Mesendoderm (in vitro differentiated cells): Measurements from ENCODE around the gene C11orf65.
"Not testable (repeated sequence)": the region's sequence is repeated elsewhere in the genome, so short reads cannot be mapped to it uniquely, and the experiment has no call there.

Source experiments
- DNase-seq: peaks from one replicate; pipeline ENCODE4 v3.0.0; 2013
- H2AK5ac ChIP-seq: 2 replicates; pipeline ENCODE4 v1.6.1; 2013; ENCODE audit warnings: low read length, inconsistent platforms
- H2BK120ac ChIP-seq: 2 replicates; pipeline ENCODE4 v1.6.1; 2013; ENCODE audit warnings: low read depth, mild to moderate bottlenecking, low read length, moderate library complexity, mixed read lengths
- H2BK15ac ChIP-seq: replicated peaks from 2 replicates; pipeline ENCODE4 v1.6.1; 2013; ENCODE audit warnings: low read depth, mild to moderate bottlenecking, moderate library complexity
- H2BK5ac ChIP-seq: 2 replicates; pipeline ENCODE4 v1.6.1; 2013; ENCODE audit warnings: low read length, inconsistent platforms
- H3K18ac ChIP-seq: 2 replicates; pipeline ENCODE4 v1.6.1; 2013; ENCODE audit warnings: mild to moderate bottlenecking, low read length, mixed read lengths
- H3K23ac ChIP-seq: one replicate; pipeline ENCODE4 v1.6.1; 2013; ENCODE audit warnings: low read length
- H3K27ac ChIP-seq: 2 replicates; pipeline ENCODE4 v1.5.1; 2013; ENCODE audit warnings: low read depth, mild to moderate bottlenecking, inconsistent platforms, low read length, moderate library complexity
- H3K27me3 ChIP-seq: 2 replicates; pipeline ENCODE4 v1.6.1; 2013; ENCODE audit warnings: low read length, control low read depth, mild to moderate bottlenecking, inconsistent platforms; ENCODE audit not compliant: insufficient read depth, poor library complexity
- H3K36me3 ChIP-seq: 2 replicates; pipeline ENCODE4 v1.6.1; 2013; ENCODE audit warnings: low read length, inconsistent platforms; ENCODE audit not compliant: control insufficient read depth, insufficient read depth
- H3K4ac ChIP-seq: one replicate; pipeline ENCODE4 v1.6.1; 2013; ENCODE audit warnings: low read depth, mild to moderate bottlenecking, low read length, moderate library complexity
- H3K4me1 ChIP-seq: 2 replicates; pipeline ENCODE4 v1.6.1; 2013; ENCODE audit warnings: low read depth, low read length, inconsistent platforms; ENCODE audit not compliant: control insufficient read depth
- H3K4me2 ChIP-seq: 2 replicates; pipeline ENCODE4 v1.6.1; 2013; ENCODE audit warnings: low read length
- H3K4me3 ChIP-seq: 2 replicates; pipeline ENCODE4 v1.5.1; 2013; ENCODE audit warnings: mild to moderate bottlenecking, low read length
- H3K56ac ChIP-seq: one replicate; pipeline ENCODE4 v1.6.1; 2013; ENCODE audit warnings: low read length
- H3K79me1 ChIP-seq: 2 replicates; pipeline ENCODE4 v1.6.1; 2013; ENCODE audit warnings: low read length, inconsistent platforms
- H3K79me2 ChIP-seq: 2 replicates; pipeline ENCODE4 v1.6.1; 2013; ENCODE audit warnings: mild to moderate bottlenecking, low read length; ENCODE audit not compliant: control insufficient read depth, insufficient read depth
- H3K9ac ChIP-seq: 2 replicates; pipeline ENCODE4 v1.6.1; 2013; ENCODE audit warnings: low read length, inconsistent platforms
- H4K5ac ChIP-seq: one replicate; pipeline ENCODE4 v1.6.1; 2013; ENCODE audit warnings: low read length
- H4K8ac ChIP-seq: one replicate; pipeline ENCODE4 v1.6.1; 2013; ENCODE audit warnings: low read depth, mild to moderate bottlenecking, control low read depth, low read length, moderate library complexity
- WGBS: extraction: QIAGEN DNeasy Blood & Tissue Kit; methylation state at CpG from one replicate; pipeline ENCODE4 v1.1.7; 2013; ENCODE audit warnings: low lambda C conversion rate, missing lambda C conversion rate; ENCODE audit not compliant: insufficient coverage; ENCODE audit errors: extremely low coverage; 5-methylcytosine and 5-hydroxymethylcytosine counted together

C11orf65 gene

DNA sequence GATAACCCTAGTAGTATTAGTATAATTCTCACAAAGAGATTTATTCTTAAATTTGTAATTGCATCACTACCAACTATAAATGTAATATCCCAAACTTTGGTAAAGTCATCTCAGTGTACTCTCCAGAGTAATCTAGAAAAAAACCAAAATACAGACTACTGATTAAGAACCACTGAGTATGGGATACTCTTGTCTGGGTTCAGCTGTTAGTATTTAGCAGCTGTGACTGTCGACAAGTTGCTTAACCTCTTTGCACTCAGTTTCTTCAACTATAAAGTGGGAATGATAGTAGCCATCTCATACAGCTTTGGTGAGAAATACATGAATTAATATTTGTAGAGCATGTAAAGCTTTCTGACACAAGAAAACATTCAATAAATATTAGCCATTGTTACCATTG lies 35.3 kb downstream of the C11orf65 start:
- no peak overlapping the region for H3K4me2 ChIP-seq
- no peak overlapping the region for H3K56ac ChIP-seq
- H3K79me1 ChIP-seq, result no peaks in the 10 kb centered on the region
- no peak overlapping the region for H2BK5ac ChIP-seq
- H2BK15ac ChIP-seq, result no peak overlapping the region
- H3K27me3 ChIP-seq, result no peaks in the 10 kb centered on the region
- no peak overlapping the region for H4K8ac ChIP-seq
- H3K4ac ChIP-seq, result no peak overlapping the region
- H3K9ac ChIP-seq, result no peak overlapping the region
- no peak overlapping the region for H4K5ac ChIP-seq
- H3K36me3 ChIP-seq, result no peaks in the 10 kb centered on the region
- no peak overlapping the region for H2BK120ac ChIP-seq
- H3K79me2 ChIP-seq, result no peaks in the 10 kb centered on the region
- no peak overlapping the region for H3K27ac ChIP-seq
- no peak for DNase-seq
- no peaks in the 10 kb centered on the region for H3K4me1 ChIP-seq
- H3K4me3 ChIP-seq, result no peak overlapping the region
- WGBS, result no CpG with 5 or more reads among the region's 1 CpG
- H3K18ac ChIP-seq, result no peak overlapping the region
- no peak overlapping the region for H2AK5ac ChIP-seq
- no peak overlapping the region for H3K23ac ChIP-seq

DNA sequence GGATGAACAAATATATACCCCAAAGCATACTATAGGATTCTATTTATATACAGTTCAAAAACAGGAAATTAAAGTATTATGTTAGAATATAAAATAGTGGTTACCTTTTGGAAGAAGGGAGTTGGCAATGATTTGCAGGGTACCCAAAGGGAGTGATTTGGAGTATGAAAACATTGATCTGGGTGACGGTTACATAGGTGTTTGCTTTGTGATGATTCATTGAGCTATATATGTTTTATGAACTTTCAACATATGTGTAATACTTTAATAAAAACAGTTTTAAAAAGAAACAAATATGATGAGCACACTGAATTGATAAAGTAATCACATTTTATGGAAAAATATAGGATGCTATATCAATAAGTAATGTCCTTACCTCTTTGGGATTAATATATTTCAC lies 36.0 kb downstream of the C11orf65 start:
- no peaks in the 10 kb centered on the region for H3K4me1 ChIP-seq
- no peak overlapping the region for H3K9ac ChIP-seq
- no CpG with 5 or more reads among the region's 1 CpG for WGBS
- H3K4me3 ChIP-seq, result no peak overlapping the region
- no peak overlapping the region for H2AK5ac ChIP-seq
- no peaks in the 10 kb centered on the region for H3K27me3 ChIP-seq
- H2BK15ac ChIP-seq, result no peak overlapping the region
- no peaks in the 10 kb centered on the region for H3K79me2 ChIP-seq
- no peaks in the 10 kb centered on the region for H3K79me1 ChIP-seq
- H4K8ac ChIP-seq, result no peak overlapping the region
- H2BK120ac ChIP-seq, result no peak overlapping the region
- DNase-seq, result no peak
- H3K56ac ChIP-seq, result no peak overlapping the region
- no peak overlapping the region for H3K18ac ChIP-seq
- H4K5ac ChIP-seq, result no peak overlapping the region
- no peak overlapping the region for H3K27ac ChIP-seq
- no peaks in the 10 kb centered on the region for H3K36me3 ChIP-seq
- H3K4me2 ChIP-seq, result no peak overlapping the region
- no peak overlapping the region for H2BK5ac ChIP-seq
- no peak overlapping the region for H3K23ac ChIP-seq
- H3K4ac ChIP-seq, result no peak overlapping the region

- not testable (repeated sequence) for H2BK15ac ChIP-seq, H3K4me2 ChIP-seq, H2BK120ac ChIP-seq, H3K9ac ChIP-seq, H3K4me1 ChIP-seq, H3K23ac ChIP-seq, H2AK5ac ChIP-seq, H4K5ac ChIP-seq, H3K36me3 ChIP-seq, H3K79me2 ChIP-seq, H3K27ac ChIP-seq, H3K27me3 ChIP-seq, H3K56ac ChIP-seq, H2BK5ac ChIP-seq, H3K4ac ChIP-seq, H3K4me3 ChIP-seq, H4K8ac ChIP-seq, H3K18ac ChIP-seq, H3K79me1 ChIP-seq
- DNase-seq, result peak; percentile 21
- no CpG with 5 or more reads among the region's 2 CpGs for WGBS
Observed at GRCh38 chr11:108417551-108417950, 49.8 kb downstream of the C11orf65 start.

- Histone ChIP-seq H4K8ac (no peak overlapping the region), H3K79me1 (no peaks in the 10 kb centered on the region), H3K27me3 (no peaks in the 10 kb centered on the region), H3K27ac (no peak overlapping the region), H2BK120ac (no peak overlapping the region), H4K5ac (no peak overlapping the region), H3K79me2 (no peaks in the 10 kb centered on the region), H2BK5ac (no peak overlapping the region), H3K4me2 (no peak overlapping the region), H2AK5ac (no peak overlapping the region), H3K36me3 (no peaks in the 10 kb centered on the region), H3K9ac (no peak overlapping the region), H3K18ac (no peak overlapping the region), H3K4me3 (no peak overlapping the region), H3K4me1 (no peaks in the 10 kb centered on the region), H3K23ac (no peak overlapping the region), H2BK15ac (no peak overlapping the region), H3K4ac (no peak overlapping the region), H3K56ac (no peak overlapping the region)
- no peak for DNase-seq
Observed at GRCh38 chr11:108414958-108415357, 52.4 kb downstream of the C11orf65 start.

GRCh38 chr11:108405706-108406105 lies 61.6 kb downstream of the C11orf65 start:
- Histone ChIP-seq H3K4me2 (no peak overlapping the region), H3K27me3 (no peaks in the 10 kb centered on the region), H3K4me1 (no peaks in the 10 kb centered on the region), H3K4ac (no peak overlapping the region), H3K36me3 (no peaks in the 10 kb centered on the region), H2BK5ac (no peak overlapping the region), H2BK15ac (no peak overlapping the region), H3K79me1 (no peaks in the 10 kb centered on the region), H3K18ac (no peak overlapping the region), H3K23ac (no peak overlapping the region), H2AK5ac (no peak overlapping the region), H3K9ac (no peak overlapping the region), H2BK120ac (no peak overlapping the region), H3K4me3 (no peak overlapping the region), H3K56ac (no peak overlapping the region), H3K27ac (no peak overlapping the region), H4K5ac (no peak overlapping the region), H3K79me2 (no peaks in the 10 kb centered on the region), H4K8ac (no peak overlapping the region)
- WGBS, result no CpG with 5 or more reads among the region's 1 CpG
- DNase-seq, result no peak

- H3K18ac ChIP-seq, result no peak overlapping the region
Observed at GRCh38 chr11:108403052-108403451, 64.3 kb downstream of the C11orf65 start.

More at GRCh38 chr11:108403052-108403451, 64.3 kb downstream of the C11orf65 start:
- Histone ChIP-seq H3K27me3 (no peaks in the 10 kb centered on the region), H3K4me1 (no peaks in the 10 kb centered on the region), H3K23ac (no peak overlapping the region), H3K27ac (no peak overlapping the region), H3K36me3 (no peaks in the 10 kb centered on the region), H4K8ac (no peak overlapping the region), H2BK120ac (no peak overlapping the region), H3K4me3 (no peak overlapping the region), H3K79me2 (no peaks in the 10 kb centered on the region), H2BK15ac (no peak overlapping the region), H2AK5ac (no peak overlapping the region), H3K79me1 (no peaks in the 10 kb centered on the region), H2BK5ac (no peak overlapping the region), H4K5ac (no peak overlapping the region), H3K4me2 (no peak overlapping the region), H3K9ac (no peak overlapping the region), H3K4ac (no peak overlapping the region), H3K56ac (no peak overlapping the region)
- no CpG with 5 or more reads among the region's 1 CpG for WGBS
- DNase-seq, result no peak
